Upper lobe of left lung (tissue), 6 donors: Measurements from ENCODE around the gene POU2AF3. TPM values are rescaled to one million over a fixed set of nuclear protein-coding genes. Genes with fewer than 3 reads are reported as not detected.

Experiments used
- ATAC-seq, 2 donors: fragments of 200-7000 bp; cut with Tn5 transposase; one replicate each; pipeline ENCODE4 v1.9.1; 2022; ENCODE audit warnings: mild to moderate bottlenecking in 2 of 2, moderate library complexity in 2 of 2; ENCODE audit not compliant: low FRiP score in 2 of 2
- DNase-seq, 2 donors: peaks; one replicate each; pipeline ENCODE4 v3.0.0-alpha.2; 2019 to 2020
- H3K27ac ChIP-seq, 4 donors: fragments of 200-600 bp; sonication (generic); one replicate each; pipeline ENCODE4 v1.5.1; 2016 to 2019
- H3K27me3 ChIP-seq, 4 donors: fragments of 200-600 bp; sonication (generic); one replicate each; pipeline ENCODE4 v1.5.1; 2017 to 2019
- H3K36me3 ChIP-seq, 4 donors: fragments of 200-600 bp; sonication (generic); one replicate each; pipeline ENCODE4 v1.5.1; 2016 to 2019
- H3K4me1 ChIP-seq, 4 donors: fragments of 200-600 bp; sonication (generic); one replicate each; pipeline ENCODE4 v1.5.1; 2018 to 2019
- H3K4me3 ChIP-seq, 4 donors: fragments of 200-600 bp; sonication (generic); one replicate each; pipeline ENCODE4 v1.5.1; 2017 to 2019; ENCODE audit warnings: mild to moderate bottlenecking in 2 of 4, moderate library complexity in 1 of 4
- H3K9me3 ChIP-seq, 4 donors: fragments of 200-600 bp; sonication (generic); one replicate each; pipeline ENCODE4 v1.5.1; 2018 to 2019
- EP300 ChIP-seq, 4 donors: sonication (generic); formaldehyde crosslinking; IDR thresholded peaks; one replicate each; pipeline ENCODE4 v1.5.1; 2017; ENCODE audit warnings: antibody characterized with exemption in 4 of 4, control low read depth in 2 of 4
- POLR2A ChIP-seq, 4 donors: fragments of 450-650 bp; IDR thresholded peaks; one replicate each; pipeline ENCODE4 v1.5.1; 2016 to 2017; ENCODE audit warnings: antibody characterized with exemption in 4 of 4, mild to moderate bottlenecking in 2 of 4
- POLR2AphosphoS5 ChIP-seq, 2 donors: sonication (generic); formaldehyde crosslinking; IDR thresholded peaks; one replicate each; pipeline ENCODE4 v1.5.1; 2017; ENCODE audit warnings: antibody characterized with exemption in 2 of 2
- WGBS, 2 donors: methylation state at CpG; one replicate each; pipeline ENCODE4 v1.1.5; 2017 to 2018; 5-methylcytosine and 5-hydroxymethylcytosine counted together
- total RNA-seq, 6 donors: library from RNA; depleted of rRNA in 4 of 6; stranded (reverse); fragments of >200 nt in 4 of 6; gene quantifications; one replicate each; pipeline versions ENCODE4 v1.1.0 to v1.2.1, GENCODE V29; 2016 to 2021
- TF ChIP-seq, protein P1 (sequence below), 6 experiments: fragments of 450-650 bp in 4 of 6; fragments of 200-600 bp in 2 of 6; sonication (generic) in 2 of 6; IDR thresholded peaks; one replicate each; pipeline ENCODE4 v1.5.1; 2016 to 2019; ENCODE audit warnings: antibody characterized with exemption in 6 of 6
- donor health status: DM: no; HTN: no; CAD: no; lungs with moderate emphysema.
- donor health status: DM: no; HTN: yes; CAD: no; lungs with severe emphysema.

The POU2AF3 gene
- total RNA-seq, 6 donors from 2014 or later: 1.7 to 12.6 (median 3.6) TPM

DNA sequence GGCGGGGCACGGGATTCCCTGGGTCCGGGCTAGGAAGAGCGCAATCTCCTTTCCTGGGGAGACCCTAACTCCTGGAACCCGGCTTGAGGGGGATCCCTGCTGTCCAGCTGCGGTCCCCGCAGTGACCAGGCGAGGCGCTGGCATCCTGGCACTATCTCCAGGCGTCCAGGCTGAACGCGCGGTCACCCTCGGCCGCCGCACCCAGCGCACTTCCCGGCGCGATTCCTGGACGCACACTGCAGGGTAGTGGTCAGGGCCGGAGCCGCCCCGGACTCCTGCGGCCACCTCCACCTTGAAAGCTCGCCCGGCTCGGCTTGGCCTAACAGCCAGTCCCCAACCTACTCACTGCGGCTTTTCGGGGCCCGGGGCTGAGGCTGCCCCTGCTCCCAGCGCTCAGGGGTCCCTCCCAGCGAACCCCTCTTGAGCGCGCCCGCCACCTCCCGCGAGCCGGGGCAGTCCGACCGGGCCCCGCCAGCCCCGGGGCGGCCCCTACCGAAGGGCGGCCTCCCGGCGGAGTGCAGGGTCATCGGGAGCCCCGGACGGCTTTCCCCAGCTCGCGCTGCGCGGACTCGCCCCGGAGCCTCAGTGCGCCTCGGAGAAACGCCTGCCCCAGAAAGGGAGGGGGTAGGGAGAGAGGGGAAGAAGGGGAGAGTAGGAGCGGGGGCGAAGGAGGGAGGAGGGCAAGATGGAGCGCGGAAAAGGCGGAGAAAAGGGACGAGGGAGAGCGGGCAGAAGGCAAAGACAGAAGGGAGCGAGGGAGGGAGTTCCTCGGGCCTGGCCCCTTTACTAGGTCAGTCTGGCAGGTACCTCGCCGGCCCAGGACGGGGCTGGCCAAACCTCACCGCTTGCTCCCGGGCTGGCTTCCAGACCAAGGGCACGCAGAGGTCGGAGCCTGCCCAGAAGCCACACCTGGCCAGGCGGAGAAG is 1.0 kb downstream of the POU2AF3 start:
- peaks cover 3 to 39% (median 29%) of the 10 kb centered on the region in 4 donors for H3K4me1 ChIP-seq
- ATAC-seq (peak; percentile 78 to 86), DNase-seq (peak; percentile 73 to 93)
- TF ChIP-seq POLR2A (IDR thresholded peaks at IDR 0.05) (peak in 2 of 4 donors; percentile 47 to 56), POLR2AphosphoS5 (IDR thresholded peaks at IDR 0.05) (no peak), EP300 (IDR thresholded peaks at IDR 0.05) (no peak)
- TF ChIP-seq, protein P1, sequence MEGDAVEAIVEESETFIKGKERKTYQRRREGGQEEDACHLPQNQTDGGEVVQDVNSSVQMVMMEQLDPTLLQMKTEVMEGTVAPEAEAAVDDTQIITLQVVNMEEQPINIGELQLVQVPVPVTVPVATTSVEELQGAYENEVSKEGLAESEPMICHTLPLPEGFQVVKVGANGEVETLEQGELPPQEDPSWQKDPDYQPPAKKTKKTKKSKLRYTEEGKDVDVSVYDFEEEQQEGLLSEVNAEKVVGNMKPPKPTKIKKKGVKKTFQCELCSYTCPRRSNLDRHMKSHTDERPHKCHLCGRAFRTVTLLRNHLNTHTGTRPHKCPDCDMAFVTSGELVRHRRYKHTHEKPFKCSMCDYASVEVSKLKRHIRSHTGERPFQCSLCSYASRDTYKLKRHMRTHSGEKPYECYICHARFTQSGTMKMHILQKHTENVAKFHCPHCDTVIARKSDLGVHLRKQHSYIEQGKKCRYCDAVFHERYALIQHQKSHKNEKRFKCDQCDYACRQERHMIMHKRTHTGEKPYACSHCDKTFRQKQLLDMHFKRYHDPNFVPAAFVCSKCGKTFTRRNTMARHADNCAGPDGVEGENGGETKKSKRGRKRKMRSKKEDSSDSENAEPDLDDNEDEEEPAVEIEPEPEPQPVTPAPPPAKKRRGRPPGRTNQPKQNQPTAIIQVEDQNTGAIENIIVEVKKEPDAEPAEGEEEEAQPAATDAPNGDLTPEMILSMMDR (IDR thresholded peaks at IDR 0.05): peak; percentile 38 to 90 (median 74)
- whole genome bisulfite sequencing, 2 donors: 4 to 5% methylated on average over 34 to 44 of the region's 77 CpGs
- no peaks in the 10 kb centered on the region for H3K9me3 ChIP-seq
- peaks cover 0 to 14% (median 0%) of the 10 kb centered on the region in 4 donors for H3K27me3 ChIP-seq
- peak overlapping the region; percentile 83 to 93 (median 88) for H3K27ac ChIP-seq
- peak overlapping the region; percentile 22 to 62 (median 55) for H3K4me3 ChIP-seq
- no peaks in the 10 kb centered on the region for H3K36me3 ChIP-seq

DNA sequence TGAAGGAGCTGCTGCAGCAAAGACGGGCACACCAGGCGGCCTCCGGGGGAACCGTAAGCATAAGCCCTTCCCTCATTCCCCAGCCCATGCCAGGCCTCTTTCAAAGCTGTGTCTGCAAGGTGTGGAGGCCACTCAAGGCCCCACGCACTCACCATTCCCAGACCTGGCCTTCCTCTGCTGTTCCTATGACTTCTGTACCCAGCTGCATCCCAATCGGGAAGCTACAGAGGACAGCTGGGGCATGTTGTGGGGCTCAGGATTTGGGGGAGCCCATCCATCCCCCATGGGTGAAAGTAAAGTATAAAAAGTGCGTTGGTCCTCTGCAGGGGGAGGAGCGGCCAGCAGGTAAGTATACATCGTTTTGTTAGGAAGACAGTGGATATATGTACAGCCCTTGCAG is 2.2 kb downstream of the POU2AF3 start:
- 74 to 83% methylated on average over 9 of the region's 9 CpGs for WGBS, 2 donors
- H3K27ac ChIP-seq: peak overlapping the region in 3 of 4 donors; percentile 84 to 93 (median 91)

DNA sequence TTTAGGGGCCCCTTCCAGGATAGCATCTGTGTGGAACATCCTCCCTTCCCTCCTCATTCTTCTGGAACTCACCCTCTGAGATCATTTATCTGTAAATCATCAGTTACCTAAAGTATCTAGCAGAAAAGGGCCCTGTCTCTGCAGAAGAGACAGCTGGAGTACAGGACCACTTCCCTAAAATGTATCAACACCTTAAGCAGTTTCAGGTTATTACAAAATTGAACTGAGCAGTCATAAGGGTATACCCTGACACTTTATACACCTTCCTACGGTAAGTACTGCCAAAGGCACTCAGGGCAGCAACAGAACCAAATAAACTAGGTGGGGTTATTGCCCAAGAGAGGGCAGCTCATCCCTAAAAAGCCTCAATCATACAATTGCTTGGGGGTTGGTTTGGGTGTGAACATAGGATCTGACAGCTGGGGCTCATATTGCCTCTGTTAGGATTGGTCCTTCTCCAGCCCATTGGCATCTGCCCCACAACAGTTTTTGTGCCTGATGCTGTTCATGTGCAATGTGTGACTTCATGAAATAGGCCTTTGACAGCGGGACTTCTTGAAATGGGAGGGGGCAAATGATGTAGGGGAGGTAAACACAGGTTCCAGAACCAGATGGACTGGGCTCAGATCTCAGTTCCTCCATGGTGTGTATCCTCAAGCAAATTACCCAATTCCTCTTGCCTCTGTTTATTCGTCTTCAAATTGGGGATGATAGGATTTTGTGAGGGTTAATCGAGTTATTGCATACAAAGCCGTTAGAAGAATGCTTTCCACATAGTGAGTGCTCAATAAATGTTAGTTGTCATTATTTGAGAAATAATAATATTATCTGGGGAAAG is 2.9 kb downstream of the POU2AF3 start:
- no peak for DNase-seq
- H3K36me3 ChIP-seq: no peaks in the 10 kb centered on the region
- WGBS, 2 donors: 71 to 72% methylated on average over 5 of the region's 5 CpGs
- H3K27me3 ChIP-seq: peaks cover 0 to 14% (median 0%) of the 10 kb centered on the region in 4 donors
- TF ChIP-seq POLR2AphosphoS5 (IDR thresholded peaks at IDR 0.05) (no peak), POLR2A (IDR thresholded peaks at IDR 0.05) (no peak), EP300 (IDR thresholded peaks at IDR 0.05) (no peak)
- TF ChIP-seq, protein P1 (IDR thresholded peaks at IDR 0.05): no peak
- peaks cover 3 to 39% (median 29%) of the 10 kb centered on the region in 4 donors for H3K4me1 ChIP-seq
- H3K9me3 ChIP-seq: no peaks in the 10 kb centered on the region
- H3K4me3 ChIP-seq: no peak overlapping the region
- peak overlapping the region in 2 of 4 donors; percentile 65 to 93 for H3K27ac ChIP-seq
- ATAC-seq: no peak

More for the DNA sequence above, 2.2 kb downstream of the POU2AF3 start:
- ATAC-seq (no peak), DNase-seq (no peak)
- Histone ChIP-seq H3K9me3 (no peaks in the 10 kb centered on the region), H3K4me1 (peaks cover 3 to 39% (median 29%) of the 10 kb centered on the region in 4 donors), H3K27me3 (peaks cover 0 to 14% (median 0%) of the 10 kb centered on the region in 4 donors), H3K4me3 (no peak overlapping the region), H3K36me3 (no peaks in the 10 kb centered on the region)
- TF ChIP-seq POLR2A (IDR thresholded peaks at IDR 0.05): no peak
- no peak for TF ChIP-seq POLR2AphosphoS5 (IDR thresholded peaks at IDR 0.05)

DNA sequence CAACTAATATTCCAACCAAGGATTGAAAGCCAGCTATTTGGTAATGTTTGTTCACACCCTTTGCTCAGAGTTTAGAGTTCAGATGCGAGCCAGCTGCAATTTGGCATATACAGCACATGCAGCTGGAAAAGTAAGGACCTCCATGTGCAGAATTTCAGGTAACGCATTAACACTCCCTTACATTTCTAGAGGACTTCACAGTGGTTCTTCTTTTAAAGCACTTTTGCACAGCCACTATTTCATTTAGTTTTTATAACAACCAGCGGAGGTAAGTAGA is 3.4 kb downstream of the POU2AF3 start:
- Histone ChIP-seq H3K27me3 (peaks cover 0 to 14% (median 0%) of the 10 kb centered on the region in 4 donors), H3K4me1 (peaks cover 3 to 39% (median 29%) of the 10 kb centered on the region in 4 donors), H3K9me3 (no peaks in the 10 kb centered on the region), H3K36me3 (no peaks in the 10 kb centered on the region), H3K27ac (peak overlapping the region in 2 of 4 donors; percentile 65 to 93), H3K4me3 (no peak overlapping the region)
- DNase-seq (no peak), ATAC-seq (no peak)
- WGBS, 2 donors: 67 to 77% methylated on average over 3 of the region's 3 CpGs
- TF ChIP-seq POLR2AphosphoS5 (IDR thresholded peaks at IDR 0.05) (no peak), POLR2A (IDR thresholded peaks at IDR 0.05) (no peak), EP300 (IDR thresholded peaks at IDR 0.05) (no peak)
- TF ChIP-seq, protein P1 (IDR thresholded peaks at IDR 0.05): no peak

DNA sequence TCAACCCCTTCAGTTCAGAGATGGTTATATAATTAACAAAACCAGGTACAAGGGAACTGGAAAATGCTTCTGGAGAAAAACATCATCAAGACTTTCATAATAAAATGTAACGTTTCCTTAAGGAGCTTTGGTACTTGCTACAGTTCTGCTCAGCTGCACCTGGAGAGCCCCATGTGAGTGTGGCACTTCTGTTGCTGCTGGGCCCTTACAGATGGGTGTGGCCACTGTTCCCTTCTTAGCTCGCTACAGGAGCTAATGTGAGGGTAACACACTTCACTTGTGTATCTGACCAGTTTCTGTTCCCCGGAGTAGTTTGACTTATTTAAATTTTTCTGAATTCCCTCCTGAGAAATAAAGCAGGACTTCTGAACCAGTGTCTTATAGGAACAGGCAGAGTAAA is 4.0 kb downstream of the POU2AF3 start:
- ATAC-seq (peak in 1 of 2 donors; percentile 82), DNase-seq (peak in 1 of 2 donors; percentile 92)
- TF ChIP-seq POLR2AphosphoS5 (IDR thresholded peaks at IDR 0.05) (peak in 1 of 2 donors; percentile 46), POLR2A (IDR thresholded peaks at IDR 0.05) (peak in 2 of 4 donors; percentile 32 to 40), EP300 (IDR thresholded peaks at IDR 0.05) (peak in 1 of 4 donors; percentile 40)
- TF ChIP-seq, protein P1 (IDR thresholded peaks at IDR 0.05): no peak
- peak overlapping the region; percentile 46 to 93 (median 64) for H3K27ac ChIP-seq
- H3K9me3 ChIP-seq: no peaks in the 10 kb centered on the region
- peaks cover 3 to 39% (median 29%) of the 10 kb centered on the region in 4 donors for H3K4me1 ChIP-seq
- H3K27me3 ChIP-seq: peaks cover 0 to 14% (median 0%) of the 10 kb centered on the region in 4 donors
- H3K36me3 ChIP-seq: no peaks in the 10 kb centered on the region
- peak overlapping the region in 1 of 4 donors; percentile 7 for H3K4me3 ChIP-seq
- 50 to 60% methylated on average over 3 of the region's 3 CpGs for WGBS, 2 donors
